GM13977 (cell line): ENCODE data around the gene SAP30.

Experiments
- DNase-seq: peaks from one replicate; pipeline ENCODE4 v3.0.0; 2012; ENCODE audit warnings: low spot score
- in situ Hi-C: fragments of 300-500 bp; cut with MboI; formaldehyde crosslinking; loops from one replicate; pipeline ENCODE4 v1.12.0; 2022; ENCODE audit warnings: low sequenced_read_pairs, low pct_unique_long_range_greater_than_20kb, mixed read lengths, inconsistent platforms; ENCODE audit not compliant: unreplicated experiment
- TF ChIP-seq, protein P1 (sequence below): IDR thresholded peaks from 2 replicates; pipeline ENCODE4 v1.5.1; 2012; ENCODE audit warnings: mild to moderate bottlenecking, control low read depth; ENCODE audit not compliant: insufficient read depth; ENCODE audit errors: extremely low read depth, missing control alignments

Gene SAP30

DNA sequence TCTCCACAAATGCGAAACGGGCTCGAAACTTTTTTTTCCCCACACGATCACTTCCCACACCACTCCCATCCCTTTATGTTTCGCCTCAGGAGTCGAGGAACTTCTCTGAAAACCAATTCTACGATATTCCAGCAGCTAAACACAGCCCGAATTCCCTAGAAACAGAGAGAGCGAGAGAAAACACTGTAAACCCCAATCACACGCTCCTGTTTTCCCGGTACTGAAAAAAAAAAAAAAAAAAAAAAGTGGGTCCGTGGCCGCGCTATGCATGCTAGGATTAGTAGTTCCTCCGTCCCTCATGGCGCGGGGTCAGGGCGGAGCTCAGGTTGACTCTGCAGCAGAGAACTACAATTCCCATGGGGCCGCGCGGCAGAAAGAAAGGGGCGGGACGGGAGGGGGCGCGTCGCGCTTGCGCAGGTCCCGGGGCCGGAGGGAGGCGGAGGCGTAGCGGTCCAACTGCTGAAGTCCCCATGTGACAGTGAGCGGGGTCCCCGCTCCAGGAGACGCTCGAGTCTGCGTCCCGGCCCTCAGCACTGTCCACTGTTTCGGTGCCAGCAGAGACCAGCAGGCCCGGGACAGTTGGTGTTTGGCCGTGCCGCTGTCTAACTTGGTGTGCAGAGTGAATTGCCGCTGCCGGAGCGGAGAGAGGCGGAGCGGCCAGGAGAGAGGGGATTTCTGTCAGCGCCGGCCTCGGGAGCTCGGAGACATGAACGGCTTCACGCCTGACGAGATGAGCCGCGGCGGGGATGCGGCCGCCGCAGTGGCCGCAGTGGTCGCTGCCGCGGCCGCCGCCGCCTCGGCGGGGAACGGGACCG is at the start of gene SAP30:
Gene SAP30, plus strand, starts transcription at position 478 of the 815 bp plus-strand sequence. Its CDS starts 229 bp downstream, at position 707.
- TF ChIP-seq, protein P1, sequence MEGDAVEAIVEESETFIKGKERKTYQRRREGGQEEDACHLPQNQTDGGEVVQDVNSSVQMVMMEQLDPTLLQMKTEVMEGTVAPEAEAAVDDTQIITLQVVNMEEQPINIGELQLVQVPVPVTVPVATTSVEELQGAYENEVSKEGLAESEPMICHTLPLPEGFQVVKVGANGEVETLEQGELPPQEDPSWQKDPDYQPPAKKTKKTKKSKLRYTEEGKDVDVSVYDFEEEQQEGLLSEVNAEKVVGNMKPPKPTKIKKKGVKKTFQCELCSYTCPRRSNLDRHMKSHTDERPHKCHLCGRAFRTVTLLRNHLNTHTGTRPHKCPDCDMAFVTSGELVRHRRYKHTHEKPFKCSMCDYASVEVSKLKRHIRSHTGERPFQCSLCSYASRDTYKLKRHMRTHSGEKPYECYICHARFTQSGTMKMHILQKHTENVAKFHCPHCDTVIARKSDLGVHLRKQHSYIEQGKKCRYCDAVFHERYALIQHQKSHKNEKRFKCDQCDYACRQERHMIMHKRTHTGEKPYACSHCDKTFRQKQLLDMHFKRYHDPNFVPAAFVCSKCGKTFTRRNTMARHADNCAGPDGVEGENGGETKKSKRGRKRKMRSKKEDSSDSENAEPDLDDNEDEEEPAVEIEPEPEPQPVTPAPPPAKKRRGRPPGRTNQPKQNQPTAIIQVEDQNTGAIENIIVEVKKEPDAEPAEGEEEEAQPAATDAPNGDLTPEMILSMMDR = no peak
- in situ Hi-C loops = no loop called here
- DNase-seq = peak; percentile 94

DNA sequence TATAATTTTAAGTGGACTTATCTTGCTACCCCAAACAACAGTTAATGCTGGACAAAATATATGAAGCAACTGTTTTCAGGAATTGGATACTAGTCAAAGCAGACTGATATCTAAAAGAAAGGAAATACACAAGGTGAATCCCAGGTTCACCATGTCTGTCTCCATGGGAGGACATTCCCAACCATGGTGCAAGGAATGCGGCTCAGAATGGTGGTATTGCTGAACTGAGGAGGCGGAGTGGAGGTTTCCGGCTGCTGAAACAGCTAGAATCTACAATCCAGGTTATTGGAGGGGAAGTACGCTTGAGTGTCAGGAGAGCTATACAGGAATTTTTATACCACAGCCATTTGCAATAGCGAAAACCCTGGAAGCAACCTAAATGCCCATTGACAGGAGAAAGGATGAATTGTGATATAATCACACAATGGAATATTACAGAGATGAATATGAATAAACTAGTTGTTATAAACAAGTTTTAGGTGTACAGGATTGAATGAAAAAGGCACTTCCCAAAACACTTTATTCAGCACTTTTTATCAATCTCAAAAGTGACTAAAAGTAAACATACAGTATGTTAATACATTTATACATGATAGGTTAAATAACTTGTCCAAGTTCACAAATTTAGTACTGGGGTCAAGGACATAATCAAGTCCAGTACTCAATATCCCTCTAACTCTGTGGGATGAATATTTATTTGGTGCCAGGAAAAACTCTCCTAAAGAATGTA is 45.6 kb upstream of the SAP30 start:
- in situ Hi-C loops = no loop called here
- TF ChIP-seq, protein P1 = no peak
- no peak for DNase-seq

DNA sequence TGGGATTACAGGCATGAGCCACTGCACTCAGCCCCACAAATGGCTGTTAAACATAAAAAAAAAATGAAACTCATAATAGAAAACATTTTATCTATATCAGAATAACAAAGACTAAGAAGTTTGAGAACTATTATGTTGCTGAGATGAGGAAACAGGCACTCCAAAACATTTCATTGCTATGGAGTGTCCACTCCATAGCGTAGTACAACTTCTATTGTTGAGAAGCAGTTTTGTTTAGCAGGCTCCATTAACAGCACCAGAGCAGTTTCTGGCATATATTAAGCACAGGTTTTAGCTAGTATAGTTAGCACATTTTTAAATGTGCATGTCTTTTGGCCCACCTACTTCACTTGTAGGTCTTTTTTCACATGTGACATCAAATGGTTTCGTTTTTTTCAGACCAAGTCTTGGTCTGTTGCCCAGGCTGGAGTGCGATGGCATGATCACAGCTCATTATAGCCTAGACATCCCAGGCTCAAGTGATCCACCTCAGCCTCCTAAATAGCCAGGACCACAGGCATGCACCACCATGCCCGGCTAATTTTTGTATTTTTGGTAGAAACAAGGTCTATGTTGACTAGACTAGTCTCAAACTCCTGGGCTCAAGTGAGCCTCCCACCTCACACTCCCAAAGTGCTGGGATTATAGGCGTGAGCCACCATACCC is 42.4 kb upstream of the SAP30 start:
- TF ChIP-seq, protein P1 = no peak
- in situ Hi-C loops = no loop called here
- DNase-seq = no peak

GRCh38 chr4:173330590-173330989 is 40.2 kb upstream of the SAP30 start:
- in situ Hi-C loops = no loop called here
- no peak for DNase-seq

DNA sequence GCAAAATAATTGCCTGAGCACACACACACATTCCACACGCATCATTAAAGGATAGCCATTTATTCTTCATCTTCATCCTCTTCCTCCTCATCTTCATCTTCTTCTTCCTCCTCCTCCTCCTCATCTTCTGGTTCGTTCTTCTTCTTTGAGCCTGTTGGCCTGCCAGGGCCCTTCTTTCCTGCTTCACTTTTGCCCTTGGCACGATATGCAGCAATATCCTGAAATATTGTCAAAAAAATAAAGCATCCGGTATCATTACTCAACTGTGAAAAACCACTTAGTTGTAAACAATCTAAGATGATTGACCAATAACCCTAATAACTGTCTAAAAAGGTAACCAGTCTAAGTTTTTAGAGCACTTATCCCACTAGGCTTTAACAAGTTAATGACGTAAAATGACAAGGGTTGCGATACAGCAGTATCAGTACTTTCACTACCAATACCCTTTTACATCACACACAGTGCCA is 38.7 kb upstream of the SAP30 start:
- TF ChIP-seq, protein P1 = no peak
- in situ Hi-C loops = no loop called here
- DNase-seq = peak; percentile 15

More at GRCh38 chr4:173330590-173330989, 40.2 kb upstream of the SAP30 start:
- TF ChIP-seq, protein P1 = no peak

DNA sequence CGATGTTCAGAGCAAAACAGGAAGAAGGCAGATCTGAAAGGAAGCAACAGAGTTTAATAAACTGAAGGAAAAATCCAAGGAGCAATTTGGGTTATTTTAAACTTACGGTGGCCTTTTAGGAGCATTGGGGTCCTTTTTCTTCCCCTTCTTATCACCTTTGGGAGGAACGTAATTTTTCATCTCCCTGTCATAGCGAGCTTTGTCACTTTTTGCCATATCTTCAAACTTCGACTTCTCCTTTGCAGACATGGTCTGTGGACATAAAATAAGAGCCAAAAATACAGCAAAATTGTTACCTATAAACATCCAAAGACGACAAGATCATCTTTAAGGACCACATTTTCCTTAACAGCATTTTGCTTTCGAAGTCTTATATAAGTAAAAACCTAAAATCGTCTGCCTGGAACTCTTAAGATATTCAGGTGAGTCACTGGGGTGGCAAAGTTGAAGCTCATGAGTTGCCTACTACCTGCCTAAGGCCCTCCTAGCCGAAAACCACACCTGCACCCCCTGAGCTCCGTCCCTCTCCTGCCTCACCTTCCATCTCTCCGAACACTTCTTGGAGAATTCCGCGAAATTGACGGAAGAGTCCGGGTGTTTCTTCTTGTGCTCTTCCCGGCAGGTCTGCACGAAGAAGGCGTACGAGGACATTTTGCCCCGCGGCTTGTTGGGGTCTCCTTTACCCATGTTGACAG is 37.6 kb upstream of the SAP30 start:
- DNase-seq = peak; percentile 23
- TF ChIP-seq, protein P1 = no peak
- in situ Hi-C loops = no loop called here
